ENCODE results near the gene MYL5. TPM values are rescaled to one million over a fixed set of nuclear protein-coding genes. Genes with fewer than 3 reads are reported as not detected.
"Not testable (repeated sequence)": the region's sequence is repeated elsewhere in the genome, so short reads cannot be mapped to it uniquely, and the experiment has no call there.

MYL5 gene
- total RNA-seq, 4 donors from 2014 or later, result 5.2 to 32.8 (median 12.9) TPM

DNA sequence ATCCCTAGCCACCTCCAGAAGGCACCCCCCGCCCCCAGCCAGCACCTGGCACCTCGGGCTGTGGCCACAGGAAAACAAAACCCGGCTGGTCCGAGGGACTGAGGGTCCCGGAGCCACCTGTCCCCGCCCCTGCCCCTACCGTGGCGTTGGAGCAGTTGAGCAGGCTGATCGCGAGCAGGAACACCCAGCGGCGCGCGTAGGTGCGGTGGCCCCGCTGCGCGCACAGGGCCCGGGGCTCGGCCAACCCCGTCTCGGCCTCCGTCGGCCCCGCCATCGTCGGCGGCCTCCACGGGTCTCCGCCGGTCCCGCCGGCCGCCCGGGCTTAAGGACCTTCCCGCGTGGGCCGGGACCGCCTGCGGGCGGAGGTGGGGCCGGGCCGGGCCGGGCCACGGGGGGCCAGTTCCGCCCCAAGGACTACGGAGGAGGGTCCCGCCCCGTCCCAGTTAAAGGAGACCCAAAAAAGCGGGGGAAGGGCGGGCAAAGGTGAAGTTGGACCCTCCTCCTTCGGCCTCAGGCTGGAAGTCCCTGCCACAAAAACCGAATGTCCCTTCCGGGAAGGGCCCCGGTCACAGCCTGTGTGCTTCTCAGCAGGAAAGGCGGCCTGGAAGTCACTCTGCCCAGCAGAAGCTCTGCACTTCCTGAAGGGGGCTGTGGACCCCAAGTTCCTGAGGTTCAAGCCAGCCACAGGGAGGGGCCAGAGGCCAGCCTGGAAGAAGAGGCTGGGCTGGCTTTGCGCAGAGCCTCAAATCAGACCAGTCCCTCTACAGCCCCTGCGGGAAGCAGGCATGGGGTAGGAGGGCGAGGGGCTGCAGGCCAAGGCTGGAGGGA lies 14.7 kb downstream of the MYL5 start, which contains the start of gene SLC49A3:
Gene SLC49A3, minus strand, starts transcription at position 298 of the 828 bp plus-strand sequence. Its CDS starts 24 bp downstream, at position 274.
- DNase-seq (ENCODE audit: low spot score in 2 of 2), result no peak

DNA sequence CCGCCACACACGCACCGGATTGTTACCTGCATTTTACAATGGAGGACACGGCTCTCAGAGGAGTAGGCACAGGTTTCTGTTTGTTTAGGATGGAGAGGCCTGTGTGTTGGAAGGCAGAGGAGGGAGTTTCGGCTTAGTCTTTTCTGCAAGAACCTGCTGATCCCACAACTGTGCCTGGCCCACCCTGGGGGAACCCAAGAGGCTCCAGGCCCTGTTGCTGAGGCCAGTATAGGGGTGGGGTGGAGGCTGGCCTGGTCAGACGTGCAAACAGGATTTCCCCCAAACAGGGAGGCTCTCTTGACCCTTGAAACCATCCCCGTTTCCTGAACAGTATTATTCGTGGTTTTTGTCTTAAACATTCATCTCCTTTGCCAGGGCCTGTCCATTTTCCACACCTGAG lies 15.4 kb downstream of the MYL5 start:
- TF ChIP-seq, protein P1, sequence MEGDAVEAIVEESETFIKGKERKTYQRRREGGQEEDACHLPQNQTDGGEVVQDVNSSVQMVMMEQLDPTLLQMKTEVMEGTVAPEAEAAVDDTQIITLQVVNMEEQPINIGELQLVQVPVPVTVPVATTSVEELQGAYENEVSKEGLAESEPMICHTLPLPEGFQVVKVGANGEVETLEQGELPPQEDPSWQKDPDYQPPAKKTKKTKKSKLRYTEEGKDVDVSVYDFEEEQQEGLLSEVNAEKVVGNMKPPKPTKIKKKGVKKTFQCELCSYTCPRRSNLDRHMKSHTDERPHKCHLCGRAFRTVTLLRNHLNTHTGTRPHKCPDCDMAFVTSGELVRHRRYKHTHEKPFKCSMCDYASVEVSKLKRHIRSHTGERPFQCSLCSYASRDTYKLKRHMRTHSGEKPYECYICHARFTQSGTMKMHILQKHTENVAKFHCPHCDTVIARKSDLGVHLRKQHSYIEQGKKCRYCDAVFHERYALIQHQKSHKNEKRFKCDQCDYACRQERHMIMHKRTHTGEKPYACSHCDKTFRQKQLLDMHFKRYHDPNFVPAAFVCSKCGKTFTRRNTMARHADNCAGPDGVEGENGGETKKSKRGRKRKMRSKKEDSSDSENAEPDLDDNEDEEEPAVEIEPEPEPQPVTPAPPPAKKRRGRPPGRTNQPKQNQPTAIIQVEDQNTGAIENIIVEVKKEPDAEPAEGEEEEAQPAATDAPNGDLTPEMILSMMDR (IDR thresholded peaks at IDR 0.05), result no peak
- TF ChIP-seq POLR2A (IDR thresholded peaks at IDR 0.05) (no peak), EP300 (IDR thresholded peaks at IDR 0.05) (no peak)
- Histone ChIP-seq H3K27me3 (peaks cover 0 to 11% of the 10 kb centered on the region in 2 donors), H3K36me3 (no peaks in the 10 kb centered on the region), H3K4me3 (peak overlapping the region in 2 of 4 donors; percentile 21 to 55), H3K27ac (peak overlapping the region in 3 of 4 donors; percentile 76 to 87 (median 82)), H3K9me3 (no peaks in the 10 kb centered on the region), H3K4me1 (peaks cover 0 to 37% (median 14%) of the 10 kb centered on the region in 4 donors)
- DNase-seq (ENCODE audit: low spot score in 2 of 2), result no peak
- 83 to 84% methylated on average over 7 to 8 of the region's 8 CpGs for WGBS, 2 donors

More for the DNA sequence above, 14.7 kb downstream of the MYL5 start, which contains the start of gene SLC49A3:
- Histone ChIP-seq H3K27ac (peak within 1 kb of the TSS; percentile 57 to 87 (median 79)), H3K36me3 (no peaks in the 10 kb centered on the region), H3K9me3 (no peaks in the 10 kb centered on the region), H3K27me3 (peaks cover 0 to 11% of the 10 kb centered on the region in 2 donors), H3K4me3 (peak within 1 kb of the TSS; percentile 21 to 55 (median 38)), H3K4me1 (peaks cover 0 to 40% (median 14%) of the 10 kb centered on the region in 4 donors)
- TF ChIP-seq, protein P1 (IDR thresholded peaks at IDR 0.05), result peak in 1 of 5 experiments; percentile 10
- TF ChIP-seq POLR2A (IDR thresholded peaks at IDR 0.05), result no peak
- WGBS, 2 donors, result 16 to 17% methylated on average over 15 to 18 of the region's 59 CpGs

DNA sequence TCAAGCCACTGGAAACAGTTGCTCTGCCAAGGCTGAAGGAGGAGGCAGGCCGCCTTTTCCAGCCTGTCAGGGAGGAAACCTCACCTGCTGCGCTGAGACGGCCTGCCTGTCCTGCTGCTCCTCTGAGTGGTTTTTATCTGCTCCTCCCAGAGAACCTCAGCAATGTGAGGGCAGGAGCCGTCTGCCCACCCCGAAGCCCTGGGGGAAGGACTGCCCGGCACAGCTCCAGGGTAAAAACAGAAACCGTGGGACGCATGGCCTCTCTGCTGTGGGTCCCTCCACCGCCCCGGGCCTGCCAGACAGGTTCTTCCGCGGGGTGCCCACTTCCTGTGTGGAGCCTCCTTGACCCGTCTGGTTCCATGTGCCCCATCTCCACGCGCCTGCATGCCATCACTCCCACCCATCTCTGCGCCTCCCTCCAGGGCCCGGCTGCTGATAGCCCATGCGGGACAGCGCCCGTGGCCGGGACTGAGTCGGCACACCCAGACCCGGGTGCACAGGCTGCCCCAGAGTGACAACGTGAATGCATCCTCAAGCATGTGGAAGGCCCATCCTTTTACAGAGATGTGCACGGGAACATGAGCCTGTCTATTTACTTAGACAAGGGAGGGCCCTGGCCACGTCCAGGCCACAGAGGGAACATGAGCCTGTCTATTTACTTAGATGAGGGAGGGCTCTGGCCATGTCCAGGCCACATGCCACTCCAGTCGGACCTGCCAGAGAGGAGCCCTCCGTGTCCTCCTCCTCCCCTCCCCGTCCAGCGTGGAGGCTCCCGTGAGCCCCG lies 18.6 kb downstream of the MYL5 start:
- peaks cover 0 to 22% (median 11%) of the 10 kb centered on the region in 4 donors for H3K4me1 ChIP-seq
- TF ChIP-seq EP300 (IDR thresholded peaks at IDR 0.05), result no peak
- TF ChIP-seq POLR2A (IDR thresholded peaks at IDR 0.05), result no peak
- TF ChIP-seq, protein P1 (IDR thresholded peaks at IDR 0.05), result no peak
- 77 to 81% methylated on average over 32 of the region's 32 CpGs for WGBS, 2 donors
- H3K9me3 ChIP-seq, result no peaks in the 10 kb centered on the region
- H3K4me3 ChIP-seq, result no peak overlapping the region
- H3K27ac ChIP-seq, result no peak overlapping the region
- no peaks in the 10 kb centered on the region for H3K36me3 ChIP-seq
- H3K27me3 ChIP-seq, result peaks cover 0 to 11% of the 10 kb centered on the region in 2 donors
- DNase-seq (ENCODE audit: low spot score in 2 of 2), result no peak

DNA sequence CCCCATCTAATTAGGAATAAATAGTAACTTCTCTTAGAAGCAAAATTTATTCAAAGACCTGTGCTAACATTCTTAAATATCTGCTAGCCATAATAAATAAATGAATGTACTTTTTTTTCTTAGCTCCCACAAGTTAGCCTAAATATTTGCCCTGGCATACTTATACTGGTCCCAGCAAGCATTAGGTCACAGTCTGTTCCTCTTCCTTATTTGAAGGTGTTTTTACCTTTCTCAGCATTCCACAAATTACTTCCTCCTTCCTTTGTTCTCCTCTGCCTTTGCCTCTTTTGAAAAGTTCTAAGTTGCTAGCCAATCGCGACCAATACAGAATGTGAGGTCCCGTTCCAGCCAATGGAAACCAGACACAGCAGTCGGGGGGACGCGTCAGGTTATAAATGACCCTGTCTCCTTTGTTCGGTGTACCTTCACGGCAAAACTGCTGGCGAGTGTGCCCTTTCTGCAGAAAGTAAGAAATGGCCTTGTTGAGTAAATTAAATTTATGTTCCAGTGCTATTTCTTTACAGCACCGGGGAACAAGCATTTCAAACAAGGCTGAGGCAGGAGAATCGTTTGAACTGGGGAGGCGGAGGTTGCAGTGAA lies 20.1 kb downstream of the MYL5 start:
- H3K9me3 ChIP-seq; H3K27me3 ChIP-seq; H3K27ac ChIP-seq; H3K4me1 ChIP-seq; H3K36me3 ChIP-seq; DNase-seq (ENCODE audit: low spot score in 2 of 2); H3K4me3 ChIP-seq: not testable (repeated sequence)
- 87 to 88% methylated on average over 12 of the region's 12 CpGs for WGBS, 2 donors

DNA sequence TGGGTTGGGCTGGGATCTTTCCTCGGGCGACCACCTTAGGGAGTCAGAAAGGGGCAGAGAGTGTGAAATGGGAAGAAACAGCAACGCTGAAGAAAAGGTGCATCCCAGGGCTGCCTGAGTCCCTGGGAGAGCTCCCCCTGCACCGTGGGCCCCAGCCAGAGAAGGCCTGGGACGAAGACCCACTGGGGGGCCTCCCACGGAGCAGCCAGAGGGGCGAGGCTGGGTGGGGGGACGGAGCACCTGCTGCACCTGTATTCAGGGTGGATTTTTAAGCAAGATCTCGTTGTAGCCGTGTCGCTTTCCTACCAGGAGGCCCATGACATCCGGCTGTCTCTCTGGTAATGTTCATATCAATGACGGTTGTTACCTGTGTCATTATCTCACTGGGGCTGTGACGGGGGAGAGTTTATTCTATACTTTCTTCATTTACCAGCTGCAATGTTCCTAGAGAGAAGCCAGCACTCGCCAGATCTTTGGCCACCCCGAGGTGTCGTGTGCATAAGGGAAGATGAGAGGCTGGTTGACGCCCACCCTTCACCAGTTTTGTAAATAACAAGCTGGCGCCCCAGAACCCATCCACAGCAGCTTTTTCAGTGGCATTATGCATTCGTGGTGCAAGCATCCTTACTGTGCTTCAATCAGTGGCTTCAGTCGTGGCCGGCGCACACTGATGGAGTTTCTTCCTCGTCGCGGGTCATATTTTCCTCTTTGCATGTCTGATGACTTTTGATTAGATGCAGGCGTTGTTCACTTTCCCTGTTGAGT lies 25.7 kb downstream of the MYL5 start:
- peaks cover 0 to 3% (median under 1%) of the 10 kb centered on the region in 4 donors for H3K4me1 ChIP-seq
- no peaks in the 10 kb centered on the region for H3K27me3 ChIP-seq
- no peak overlapping the region for H3K4me3 ChIP-seq
- H3K27ac ChIP-seq, result peak overlapping the region in 1 of 4 donors; percentile 26
- WGBS, 2 donors, result 82 to 84% methylated on average over 27 of the region's 27 CpGs
- H3K36me3 ChIP-seq, result no peaks in the 10 kb centered on the region
- no peak for DNase-seq (ENCODE audit: low spot score in 2 of 2)
- TF ChIP-seq EP300 (IDR thresholded peaks at IDR 0.05) (no peak), POLR2A (IDR thresholded peaks at IDR 0.05) (no peak)
- TF ChIP-seq, protein P1 (IDR thresholded peaks at IDR 0.05), result no peak
- H3K9me3 ChIP-seq, result no peaks in the 10 kb centered on the region

All from tibial nerve (tissue), 4 donors.